K562 (cell line): ENCODE results near the gene SCRN2. TPM values are rescaled to one million over a fixed set of nuclear protein-coding genes. Genes with fewer than 3 reads are reported as not detected.

ENCODE experiments used
- GATA2 ChIP-seq: sonication (generic); formaldehyde crosslinking; IDR thresholded peaks from 2 replicates; pipeline ENCODE4 v1.4.0; 2020; ENCODE audit warnings: mild to moderate bottlenecking, missing genetic modification reagents
- ID3 ChIP-seq, 2 experiments: fragments of 250-450 bp in 1 of 2; fragments of 450-650 bp in 1 of 2; sonication (Bioruptor Pico) in 1 of 2; IDR thresholded peaks; 2 replicates each; pipeline versions ENCODE4 v1.6.1 to v1.8.0; 2016 to 2021; ENCODE audit warnings: mild to moderate bottlenecking in 2 of 2, moderate library complexity in 2 of 2, missing compliant biosample characterization in 1 of 2, missing genetic modification characterization in 1 of 2
- JUN ChIP-seq, 2 experiments: sonication (generic) in 1 of 2; formaldehyde crosslinking in 1 of 2; IDR thresholded peaks; 2 replicates each; pipeline versions ENCODE4 v1.6.1 to v1.8.0; 2012 to 2022; ENCODE audit warnings: borderline replicate concordance in 2 of 2, mild to moderate bottlenecking in 2 of 2, improper control_type of control experiment in 1 of 2, low read depth in 1 of 2, low read length in 1 of 2, missing genetic modification reagents in 1 of 2
- L3MBTL2 ChIP-seq: fragments of 450-650 bp; IDR thresholded peaks from 2 replicates; pipeline ENCODE4 v1.6.1; 2016; ENCODE audit warnings: mild to moderate bottlenecking, moderate library complexity
- MTA3 ChIP-seq: fragments of 450-650 bp; formaldehyde crosslinking; IDR thresholded peaks from 2 replicates; pipeline ENCODE4 v1.6.1; 2017; ENCODE audit warnings: mild to moderate bottlenecking, borderline replicate concordance
- NCOA1 ChIP-seq: fragments of 450-650 bp; IDR thresholded peaks from 2 replicates; pipeline ENCODE4 v1.6.1; 2016; ENCODE audit warnings: low read depth
- NUFIP1 ChIP-seq: fragments of 450-650 bp; IDR thresholded peaks from 2 replicates; pipeline ENCODE4 v1.6.1; 2018; ENCODE audit not compliant: partially characterized antibody
- TAF9B ChIP-seq: fragments of 450-650 bp; IDR thresholded peaks from 2 replicates; pipeline ENCODE4 v1.6.1; 2018; ENCODE audit warnings: mild to moderate bottlenecking; ENCODE audit not compliant: partially characterized antibody
- TSHZ1 ChIP-seq: fragments of 250-450 bp; sonication (Bioruptor Pico); IDR thresholded peaks from 2 replicates; pipeline ENCODE4 v1.4.0; 2020; ENCODE audit warnings: mild to moderate bottlenecking, moderate library complexity
- ZNF12 ChIP-seq: sonication (generic); formaldehyde crosslinking; IDR thresholded peaks from 2 replicates; pipeline ENCODE4 v1.4.0; 2020; ENCODE audit warnings: mild to moderate bottlenecking, missing genetic modification reagents
- ZNF146 ChIP-seq: IDR thresholded peaks from one replicate; pipeline ENCODE4 v1.6.1; 2018; ENCODE audit warnings: missing compliant biosample characterization; ENCODE audit not compliant: unreplicated experiment
- polyA plus RNA-seq, 8 experiments: library from polyadenylated mRNA; depleted of rRNA in 4 of 8; stranded (reverse) in 5 of 8; unstranded in 3 of 8; fragments of >200 nt; fragmentation: Nextera tagmentation in 2 of 8; fragmentation: Illumina TruSeq in 1 of 8; extraction: Ambion mirVana in 2 of 8; extraction: Trizol in 1 of 8; gene quantifications; 2 replicates each; pipeline versions ENCODE4 v1.2.1 to v1.2.3, GENCODE V29; 2011 to 2014; ENCODE audit warnings: inconsistent platforms in 1 of 8, missing spikeins in 1 of 8
- total RNA-seq, 7 experiments: library from RNA; depleted of rRNA in 6 of 7; stranded (reverse); fragments of >200 nt in 6 of 7; fragmentation: Illumina TruSeq in 2 of 7; extraction: Trizol in 2 of 7; gene quantifications; 2 replicates each; pipeline versions ENCODE4 v1.2.1 to v1.2.3, GENCODE V29; 2011 to 2021; ENCODE audit warnings: low replicate concordance in 1 of 7

The SCRN2 gene
- total and polyA plus RNA-seq, 9 of the 15 experiments (the other 6 are each of a cell fraction or from before 2014, with no cell fraction given): 0.25 to 32.9 (median 13.6) TPM

- TF ChIP-seq TSHZ1 (CRISPR knock-in tag) (no peak), ZNF12 (CRISPR knock-in tag) (no peak), NUFIP1 (no peak), TAF9B (peak; percentile 93), JUN (IDR thresholded peaks at IDR 0.05; ENCODE audit: borderline replicate concordance, low read depth, low read length) (peak; percentile 98), JUN (CRISPR knock-in tag; IDR thresholded peaks at IDR 0.05; ENCODE audit: borderline replicate concordance) (peak; percentile 82; the same call in 1 of the 2 replicates), ZNF146 (CRISPR knock-in tag) (no peak), NCOA1 (peak; percentile 98), GATA2 (peak; percentile 99), L3MBTL2 (peak; percentile 72), MTA3 (peak; percentile 99), ID3 (CRISPR knock-in tag; IDR thresholded peaks at IDR 0.05) (no peak), ID3 (tag; IDR thresholded peaks at IDR 0.05) (peak; percentile 92)
These were observed 25.9 kb upstream of the SCRN2 start (continued) for GRCh38 chr17:47866941-47867340.
